HG03064 (cell line): ENCODE data around the gene P4HB.
"Not testable (repeated sequence)": the region's sequence is repeated elsewhere in the genome, so short reads cannot be mapped to it uniquely, and the experiment has no call there.

Source experiments
- ATAC-seq: cut with Tn5 transposase; IDR thresholded peaks from one replicate; pipeline ENCODE4 v1.9.1; 2021; ENCODE audit warnings: low read depth; ENCODE audit not compliant: unreplicated experiment

Gene P4HB

GRCh38 chr17:81849457-81849856 lies 10.9 kb downstream of the P4HB start:
- ATAC-seq: no peak

- ATAC-seq: no peak
These were observed 13.3 kb downstream of the P4HB start for GRCh38 chr17:81846743-81847689.

- ATAC-seq: no peak
These were observed 14.2 kb downstream of the P4HB start for GRCh38 chr17:81845881-81846742.

DNA sequence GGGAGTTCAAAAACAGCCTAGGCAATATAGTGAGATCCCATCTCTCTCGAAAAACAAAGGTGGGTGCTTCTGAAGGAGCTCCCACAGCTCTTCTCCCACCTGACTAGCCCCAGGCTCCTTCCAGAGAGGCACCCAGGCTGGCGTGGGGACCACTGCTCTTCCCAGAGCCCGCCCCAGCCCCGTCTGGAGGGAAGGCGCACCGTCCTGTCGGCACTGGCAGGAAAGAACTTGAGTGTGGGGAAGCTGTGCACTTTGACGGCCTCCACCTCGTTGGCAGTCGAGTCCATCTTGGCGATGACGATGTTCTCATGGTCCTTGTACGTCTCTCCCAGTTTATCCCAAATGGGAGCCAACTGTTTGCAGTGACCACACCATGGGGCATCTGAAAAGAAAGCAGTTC lies 15.0 kb downstream of the P4HB start:
- no peak for ATAC-seq

DNA sequence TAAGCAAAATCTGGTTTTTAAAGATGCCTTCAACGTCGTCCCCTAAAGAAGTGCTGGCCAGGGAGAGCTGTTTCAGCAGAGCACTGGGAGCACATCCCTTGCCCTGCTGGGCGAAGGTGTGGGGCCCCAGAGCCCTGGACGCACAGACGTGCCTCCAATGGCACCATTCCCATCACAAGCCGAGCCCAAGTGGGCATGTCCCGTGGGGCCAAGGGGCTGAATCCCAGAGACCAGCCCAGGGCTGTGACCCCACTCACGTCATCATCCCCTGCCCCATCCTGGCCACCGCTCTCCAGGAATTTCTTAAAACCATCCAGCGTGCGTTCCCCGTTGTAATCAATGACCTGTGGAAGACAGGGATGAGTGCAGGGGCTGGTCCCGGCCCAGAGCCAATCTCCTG lies 15.4 kb downstream of the P4HB start:
- no peak for ATAC-seq

DNA sequence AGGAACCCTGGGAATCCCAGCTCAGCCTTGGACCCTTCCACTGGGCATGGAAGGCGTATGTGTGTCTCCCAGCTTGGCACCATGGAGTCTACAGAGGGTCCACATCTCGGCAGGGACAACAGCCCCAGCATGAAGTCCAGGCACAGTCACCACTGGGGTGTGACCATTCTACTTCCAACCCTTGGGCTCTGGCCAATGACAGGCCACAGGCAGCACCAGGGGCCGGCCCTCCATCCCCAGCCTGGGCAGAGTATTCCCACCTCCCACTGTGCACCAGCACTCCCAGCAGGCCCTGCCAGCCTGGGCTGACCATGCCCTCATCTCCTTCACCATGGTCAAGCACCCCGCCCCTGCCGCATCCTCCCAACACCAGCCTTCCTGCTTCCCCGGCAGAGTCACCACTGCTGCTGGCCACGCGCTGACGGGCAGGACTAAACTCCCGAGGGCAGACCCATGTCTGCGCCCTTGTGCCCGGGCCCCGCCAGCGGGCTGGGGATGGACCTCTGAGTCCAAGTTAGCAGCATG lies 15.9 kb downstream of the P4HB start:
- no peak for ATAC-seq

DNA sequence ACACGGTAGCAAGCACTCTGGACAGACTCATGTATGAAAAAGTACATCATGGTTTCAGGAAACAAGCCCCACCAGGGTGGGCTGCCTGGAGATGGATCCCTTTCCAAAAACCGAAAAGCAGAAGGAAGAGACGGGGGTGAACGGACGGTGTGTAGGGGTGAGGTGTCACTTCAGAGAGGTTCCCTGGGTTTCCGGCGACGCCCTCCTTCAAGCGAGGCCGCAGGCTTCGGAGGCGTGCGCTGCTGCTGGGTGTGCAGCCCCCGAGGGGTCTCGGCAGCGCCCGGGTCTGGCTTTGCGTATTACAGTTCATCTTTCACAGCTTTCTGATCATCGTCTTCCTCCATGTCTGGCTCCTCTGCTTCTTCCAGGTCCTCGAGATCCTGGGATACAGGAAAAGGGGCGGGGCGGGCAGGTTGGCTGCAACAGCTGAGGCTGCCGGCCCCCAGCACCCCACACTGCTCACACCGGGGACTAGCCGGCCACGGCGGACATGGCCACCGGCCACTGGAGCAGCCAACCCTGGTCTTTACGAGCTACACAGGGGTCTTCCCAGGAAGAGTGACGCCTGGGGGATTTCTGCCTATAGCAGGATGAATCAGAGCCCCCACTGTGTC lies 16.5 kb downstream of the P4HB start:
- ATAC-seq: no peak

DNA sequence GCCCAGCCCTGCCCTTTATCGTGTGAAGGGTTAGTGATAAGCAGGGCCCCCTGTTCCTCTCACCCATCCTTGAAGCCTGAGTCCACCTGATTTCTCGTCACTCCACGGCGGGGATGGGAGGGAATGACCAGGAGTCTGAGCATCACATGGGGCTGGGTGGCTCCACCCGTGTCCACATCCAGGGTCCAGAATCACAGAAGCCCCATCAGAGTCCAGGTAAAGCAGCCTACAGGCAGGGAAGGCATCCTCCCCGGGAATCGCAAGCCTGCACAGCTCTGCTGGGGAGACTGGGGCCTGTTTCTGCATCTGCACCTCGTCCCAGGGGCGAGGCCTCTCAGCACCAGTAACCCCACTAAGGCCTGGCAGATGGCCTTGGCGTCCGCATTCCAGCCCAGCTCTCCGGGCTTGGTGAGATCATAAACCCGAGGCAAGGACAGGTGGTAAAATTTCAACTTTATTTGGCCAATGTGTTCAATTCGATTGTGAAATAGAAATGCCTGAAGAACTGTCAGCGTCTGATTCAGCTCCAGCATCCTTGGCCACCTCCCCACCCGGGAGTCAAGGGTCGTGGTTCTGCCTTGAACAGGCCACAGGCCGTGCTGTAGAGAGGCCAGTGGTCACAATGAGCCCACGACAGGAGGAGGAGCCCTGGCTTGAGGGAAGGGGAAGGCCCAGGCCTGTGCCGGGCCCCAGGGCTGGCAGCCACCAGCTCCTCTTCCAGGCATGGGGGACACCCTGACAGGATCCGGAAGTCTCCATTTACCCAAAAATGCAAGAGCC lies 17.4 kb downstream of the P4HB start:
- ATAC-seq: no peak

GRCh38 chr17:81842378-81842724 lies 18.0 kb downstream of the P4HB start:
- no peak for ATAC-seq

GRCh38 chr17:81841866-81842265 lies 18.5 kb downstream of the P4HB start:
- ATAC-seq: no peak

DNA sequence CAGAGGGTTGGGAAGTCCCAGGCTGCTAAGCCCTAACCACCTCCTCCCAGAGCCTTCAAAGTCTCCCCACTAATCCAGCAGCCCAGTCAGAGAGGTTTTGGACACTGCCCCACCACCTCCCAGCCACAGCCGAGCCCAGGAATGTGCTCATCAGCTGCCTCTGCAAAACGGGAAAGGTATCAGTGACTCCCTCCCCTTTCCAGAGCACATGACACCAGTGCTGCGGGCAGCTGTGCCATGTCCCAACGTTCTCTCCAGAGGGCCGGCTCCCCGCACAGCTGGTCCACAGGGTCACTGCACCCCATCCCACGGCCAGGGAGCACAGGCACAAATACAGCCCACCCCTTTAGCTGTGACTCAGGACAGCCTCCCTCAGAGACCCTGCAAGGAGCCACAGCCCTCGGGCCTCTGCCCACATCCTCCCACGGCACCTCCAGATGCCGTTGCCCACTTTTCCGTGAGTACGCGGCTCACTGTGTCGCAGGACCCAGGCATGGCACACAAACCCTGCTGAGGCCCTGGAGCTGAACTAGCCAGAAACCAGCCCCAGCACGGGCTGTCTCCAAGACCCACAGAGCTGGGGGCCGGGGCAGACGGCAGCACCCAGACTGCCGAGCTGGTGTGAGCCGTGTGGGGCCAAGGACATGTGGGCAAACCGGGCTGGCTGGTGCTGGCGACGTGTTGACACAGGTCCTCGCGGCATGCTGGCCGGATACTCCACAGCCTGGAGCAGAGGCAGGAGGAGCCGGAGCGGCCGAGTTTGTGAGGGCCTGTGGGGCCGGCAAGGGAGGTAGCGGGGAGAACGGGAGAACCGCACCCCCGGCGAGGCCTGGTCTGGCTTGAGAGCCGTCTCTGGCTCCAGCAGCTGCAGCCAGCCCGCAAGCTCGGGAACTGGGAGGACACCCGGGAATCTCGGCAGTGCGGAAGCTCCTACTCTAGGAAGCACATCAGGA lies 19.2 kb downstream of the P4HB start:
- no peak for ATAC-seq

GRCh38 chr17:81840059-81840458 lies 20.3 kb downstream of the P4HB start:
- not testable (repeated sequence) for ATAC-seq

DNA sequence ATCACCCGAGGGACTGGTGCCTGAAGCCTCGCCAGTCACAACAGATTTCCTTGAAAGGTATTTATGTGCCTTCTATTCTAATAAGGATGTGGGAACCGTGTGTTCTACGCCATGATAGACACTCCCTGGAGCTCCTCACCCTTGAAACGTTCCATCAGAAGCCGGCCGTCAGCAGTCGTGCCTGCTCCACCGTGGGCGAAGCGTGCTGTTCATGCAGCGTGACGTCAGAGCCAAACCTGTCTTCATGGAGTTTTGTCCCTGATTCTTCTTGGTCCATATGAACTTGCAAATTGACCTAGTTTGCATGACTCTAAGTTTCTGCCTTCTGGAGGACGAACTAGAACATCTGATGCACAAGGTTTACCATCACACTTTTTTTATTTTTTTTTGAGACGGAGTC lies 21.0 kb downstream of the P4HB start:
- no peak for ATAC-seq

- no peak for ATAC-seq
These were observed 21.5 kb downstream of the P4HB start for GRCh38 chr17:81838753-81839255.

DNA sequence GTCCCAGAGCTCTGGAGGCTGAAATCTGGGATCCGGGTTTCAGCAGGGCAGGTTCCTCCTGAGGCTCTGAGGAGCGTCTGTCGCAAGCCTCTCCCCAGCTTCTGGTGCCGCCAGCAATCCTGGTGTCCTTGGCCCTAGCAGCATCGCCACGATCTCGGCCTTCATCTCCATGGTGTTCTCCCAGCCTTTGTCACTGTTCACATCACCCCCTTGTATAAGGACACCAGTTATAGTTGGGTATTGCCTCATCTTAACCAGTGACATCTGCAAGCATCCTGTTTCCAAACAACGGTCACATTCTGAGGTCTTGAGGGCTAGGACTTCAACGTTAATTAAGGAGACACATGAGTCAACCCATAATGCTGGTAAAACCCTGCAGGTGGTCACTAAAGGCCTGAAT lies 22.7 kb downstream of the P4HB start:
- no peak for ATAC-seq

DNA sequence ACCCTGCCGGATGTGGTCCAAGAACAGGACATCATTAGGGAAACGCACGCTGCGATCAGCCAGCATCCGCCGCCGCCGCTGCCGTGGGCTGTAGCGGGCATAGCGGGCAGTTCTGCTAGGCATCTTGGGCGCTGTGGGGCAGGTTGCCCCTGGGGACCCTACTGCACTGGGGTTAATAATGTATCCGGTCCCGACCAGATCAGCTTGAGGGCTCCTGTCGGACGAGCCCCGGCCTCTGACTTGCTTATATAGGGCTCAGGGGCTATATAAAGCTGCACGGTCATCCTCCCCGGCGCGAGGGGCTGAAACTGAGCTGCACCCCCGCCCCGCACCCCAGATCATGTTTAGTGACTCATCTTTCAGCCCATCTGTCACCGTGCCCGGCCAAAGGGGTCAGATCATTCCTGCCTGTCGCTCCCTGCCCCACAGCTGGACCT lies 25.5 kb downstream of the P4HB start, which contains the start of gene PPP1R27:
TSS of gene PPP1R27 (minus strand) at position 220 of the 437 bp plus-strand sequence. CDS start at position 123, 97 bp downstream.
- no peak for ATAC-seq

DNA sequence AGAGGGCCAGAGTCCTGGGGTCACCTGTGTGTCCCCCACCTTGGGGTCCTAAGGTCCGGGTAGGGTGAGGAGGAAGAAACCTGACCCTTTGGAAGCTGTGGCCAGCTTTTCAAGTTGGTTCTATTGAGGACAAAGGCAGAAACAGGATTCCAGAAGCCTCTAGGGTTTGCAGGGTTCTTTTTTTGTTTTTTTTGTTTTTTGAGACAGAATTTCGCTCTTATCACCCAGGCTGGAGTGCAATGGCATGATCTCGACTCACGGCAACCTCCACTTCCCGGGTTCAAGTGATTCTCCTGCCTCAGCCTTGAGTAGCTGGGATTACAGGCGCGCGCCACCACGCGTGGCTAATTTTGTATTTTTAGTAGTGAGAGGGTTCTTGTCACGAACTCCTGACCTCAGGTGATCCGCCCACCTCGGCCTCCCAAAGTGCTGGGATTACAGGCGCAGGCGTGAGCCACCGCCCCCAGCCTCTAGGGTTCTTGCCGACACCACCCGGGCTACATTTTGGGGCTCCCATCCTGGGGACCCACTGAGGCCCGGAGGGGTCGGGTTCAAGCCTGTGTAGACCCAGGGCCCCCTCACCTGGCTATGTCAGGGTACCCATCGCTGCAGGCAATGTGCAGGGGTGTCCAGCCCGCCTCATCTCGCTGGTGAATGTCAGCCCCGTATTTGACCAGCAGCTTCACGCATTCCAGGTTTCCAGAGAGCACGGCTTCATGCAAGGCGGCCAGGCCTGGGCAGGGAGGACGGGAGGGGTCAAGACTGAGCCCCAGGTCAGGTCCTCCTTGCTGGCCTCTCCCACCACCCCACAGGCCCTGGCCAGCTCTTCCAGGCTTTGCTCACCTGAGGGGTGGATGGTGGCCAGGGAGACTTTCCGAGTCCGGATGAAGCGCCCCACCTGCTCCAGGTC lies 26.2 kb downstream of the P4HB start:
- no peak for ATAC-seq
